LNCAP (cell line): Measurements from ENCODE around the gene SPON1.

Experiments used
- CTCF ChIP-seq: fragments of 450-650 bp; IDR thresholded peaks from 2 replicates; pipeline ENCODE4 v1.5.1; 2017; ENCODE audit warnings: mild to moderate bottlenecking

The SPON1 gene

DNA sequence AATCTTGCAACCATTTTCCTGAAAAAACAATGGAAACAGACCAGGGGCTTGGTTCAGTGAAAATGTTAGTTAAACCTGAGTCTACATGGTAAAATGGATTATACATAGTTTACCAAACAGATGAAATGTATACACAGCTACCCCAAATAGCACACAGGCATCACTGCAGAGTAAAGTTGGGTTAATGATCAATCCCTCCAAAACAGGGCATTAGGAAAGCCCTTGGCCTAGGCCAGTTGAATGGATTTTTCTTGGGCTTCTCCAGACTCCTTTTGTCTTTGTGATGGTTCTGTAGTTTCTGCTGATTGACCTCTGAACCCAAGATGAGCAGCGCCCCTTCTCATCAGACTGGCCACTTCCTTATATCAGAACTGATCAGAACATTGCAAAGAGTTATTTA, 222.9 kb downstream of the SPON1 start:
- TF ChIP-seq CTCF: no peak

DNA sequence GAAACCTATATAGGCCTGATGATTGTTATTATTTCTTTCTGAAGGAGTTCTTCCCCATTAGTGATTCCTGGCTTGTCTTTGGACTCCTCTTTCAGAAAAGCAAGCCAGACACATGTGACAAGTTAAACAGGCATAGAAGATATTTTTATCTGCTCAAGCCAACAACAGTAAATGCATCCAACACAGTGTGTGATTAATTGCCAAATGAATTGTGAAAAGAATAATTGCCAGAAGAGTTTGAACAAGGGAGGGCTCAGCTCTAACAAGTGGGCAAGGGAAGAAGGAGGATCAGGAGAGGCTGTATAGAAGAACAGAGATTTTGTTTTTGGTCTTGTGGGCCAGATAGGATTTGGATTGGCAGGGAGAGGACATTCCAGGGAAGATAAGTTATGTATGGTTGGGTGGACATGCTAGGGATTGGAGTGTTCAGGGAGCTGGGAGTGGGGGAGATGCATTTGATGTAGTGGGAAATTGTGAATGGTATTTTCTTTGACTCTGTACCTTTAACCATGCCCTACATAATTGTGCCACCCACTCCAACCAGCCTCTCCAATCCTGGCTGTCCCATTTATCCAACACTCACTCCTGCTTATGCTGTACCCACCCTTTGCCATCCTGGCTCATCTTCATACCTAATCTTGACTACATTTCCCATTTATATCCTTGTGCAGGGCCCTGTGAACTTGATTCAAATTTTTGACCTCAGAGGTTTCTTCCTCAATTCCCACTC, 223.7 kb downstream of the SPON1 start:
- TF ChIP-seq CTCF: no peak

GRCh38 chr11:14189874-14190273, 227.4 kb downstream of the SPON1 start:
- no peak for TF ChIP-seq CTCF

- TF ChIP-seq CTCF: no peak
These were observed 228.7 kb downstream of the SPON1 start for GRCh38 chr11:14190992-14191778.

DNA sequence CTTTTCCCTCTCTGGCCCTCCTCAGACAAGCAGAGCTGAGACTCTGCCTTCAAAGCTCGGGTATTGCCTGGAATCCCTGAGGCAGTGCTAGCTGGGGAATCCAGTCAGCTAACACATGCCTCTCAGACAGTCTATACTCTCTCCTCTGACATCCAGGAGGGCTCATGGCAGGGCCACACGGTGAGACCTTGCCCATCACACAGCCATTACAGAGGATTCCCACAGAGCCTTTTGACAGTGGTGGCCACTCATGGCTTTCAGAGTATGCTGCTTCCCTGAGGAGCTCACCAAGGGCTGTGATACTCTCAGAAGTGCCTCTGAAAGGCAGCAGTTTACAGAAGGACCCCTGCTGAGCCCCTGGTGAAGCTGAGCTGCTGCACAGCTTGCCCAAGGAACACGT, 231.1 kb downstream of the SPON1 start:
- no peak for TF ChIP-seq CTCF

- no peak for TF ChIP-seq CTCF
These were observed 240.0 kb downstream of the SPON1 start for GRCh38 chr11:14202251-14203196.

GRCh38 chr11:14203321-14203720, 240.8 kb downstream of the SPON1 start:
- no peak for TF ChIP-seq CTCF
